Fibroblast of peridontal ligament (primary cell): Measurements from ENCODE around the gene TYW5.
"Not testable (repeated sequence)": the region's sequence is repeated elsewhere in the genome, so short reads cannot be mapped to it uniquely, and the experiment has no call there.

Source experiments
- DNase-seq: peaks from one replicate; pipeline ENCODE4 v3.0.0-alpha.2; 2010; ENCODE audit errors: extremely low read depth

The TYW5 gene

GRCh38 chr2:199922856-199923255 is 32.4 kb downstream of the TYW5 start:
- DNase-seq = no peak

- DNase-seq = no peak
These were observed 38.3 kb downstream of the TYW5 start for GRCh38 chr2:199916980-199917379.

- no peak for DNase-seq
These were observed 40.8 kb downstream of the TYW5 start for GRCh38 chr2:199914372-199914958.

GRCh38 chr2:199912553-199913114 is 42.7 kb downstream of the TYW5 start:
- DNase-seq = not testable (repeated sequence)

- peak; percentile 23 for DNase-seq
These were observed 43.5 kb downstream of the TYW5 start for GRCh38 chr2:199911877-199912161.

- peak; percentile 97 for DNase-seq
These were observed 44.0 kb downstream of the TYW5 start, which contains the start of gene C2orf69 for GRCh38 chr2:199911052-199911876. C2orf69 (plus strand) TSS chr2:199911293; CDS start chr2:199911439, 146 bp downstream.

GRCh38 chr2:199910338-199911051 is 44.8 kb downstream of the TYW5 start:
- DNase-seq = no peak

GRCh38 chr2:199907008-199907714 is 48.1 kb downstream of the TYW5 start:
- DNase-seq = no peak

- no peak for DNase-seq
These were observed 52.2 kb downstream of the TYW5 start for GRCh38 chr2:199903111-199903510.

GRCh38 chr2:199902486-199903110 is 52.7 kb downstream of the TYW5 start:
- no peak for DNase-seq

GRCh38 chr2:199901942-199902341 is 53.3 kb downstream of the TYW5 start:
- DNase-seq = no peak

- no peak for DNase-seq
These were observed 58.7 kb downstream of the TYW5 start for GRCh38 chr2:199896617-199897016.

GRCh38 chr2:199895406-199895805 is 59.9 kb downstream of the TYW5 start:
- peak; percentile 71 for DNase-seq

- no peak for DNase-seq
These were observed 71.6 kb downstream of the TYW5 start for GRCh38 chr2:199883474-199884212.

GRCh38 chr2:199882667-199883066 is 72.6 kb downstream of the TYW5 start:
- DNase-seq = no peak
